GM12892 (cell line): Measurements from ENCODE around the gene FBLN5.
A peak's percentile ranks its signal among the peaks of the same experiment; 100 is the strongest.
"Not testable (repeated sequence)": the region's sequence is repeated elsewhere in the genome, so short reads cannot be mapped to it uniquely, and the experiment has no call there.

Experiments
- DNase-seq: peaks from one replicate; pipeline ENCODE4 v3.0.0; 2011; ENCODE audit not compliant: insufficient read length
- FAIRE-seq: peaks from 2 replicates; lab custom pipeline; 2011; peaks lifted over from hg19 to GRCh38; lab: Jason Lieb, UNC
- POLR2A ChIP-seq: IDR thresholded peaks from 2 replicates; pipeline ENCODE4 v1.6.1; 2011; ENCODE audit warnings: low read depth, low read length, control low read depth
- POLR2AphosphoS5 ChIP-seq: IDR thresholded peaks from 2 replicates; pipeline ENCODE4 v1.6.1; 2011; ENCODE audit warnings: low read depth, low read length, control low read depth
- TAF1 ChIP-seq: IDR thresholded peaks from 2 replicates; pipeline ENCODE4 v1.6.1; 2011; ENCODE audit warnings: low read depth, mild to moderate bottlenecking, control low read depth, low read length, borderline replicate concordance

FBLN5 gene

DNA sequence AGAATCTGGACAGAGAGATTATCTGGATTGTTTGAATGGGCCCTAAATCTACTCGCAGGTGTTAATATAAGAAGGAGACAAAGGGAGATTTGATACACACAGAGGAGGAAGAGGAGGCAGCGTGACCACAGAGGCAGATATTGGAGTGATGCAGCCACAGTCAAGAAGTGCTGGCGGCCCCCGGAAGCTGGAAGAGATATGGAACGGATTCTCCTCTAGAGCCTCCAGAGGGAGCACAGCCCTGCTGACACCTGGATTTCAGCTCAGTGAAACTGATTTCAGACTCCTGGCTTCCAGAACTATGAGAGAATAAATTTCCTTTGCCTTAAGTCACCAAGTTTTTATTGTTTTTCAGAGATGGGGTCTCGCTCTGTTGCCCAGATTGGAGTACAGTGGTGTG is 71.0 kb downstream of the FBLN5 start:
- no peak for TF ChIP-seq POLR2AphosphoS5
- no peak for TF ChIP-seq POLR2A
- no peak for TF ChIP-seq TAF1
- FAIRE-seq = no peak
- no peak for DNase-seq

DNA sequence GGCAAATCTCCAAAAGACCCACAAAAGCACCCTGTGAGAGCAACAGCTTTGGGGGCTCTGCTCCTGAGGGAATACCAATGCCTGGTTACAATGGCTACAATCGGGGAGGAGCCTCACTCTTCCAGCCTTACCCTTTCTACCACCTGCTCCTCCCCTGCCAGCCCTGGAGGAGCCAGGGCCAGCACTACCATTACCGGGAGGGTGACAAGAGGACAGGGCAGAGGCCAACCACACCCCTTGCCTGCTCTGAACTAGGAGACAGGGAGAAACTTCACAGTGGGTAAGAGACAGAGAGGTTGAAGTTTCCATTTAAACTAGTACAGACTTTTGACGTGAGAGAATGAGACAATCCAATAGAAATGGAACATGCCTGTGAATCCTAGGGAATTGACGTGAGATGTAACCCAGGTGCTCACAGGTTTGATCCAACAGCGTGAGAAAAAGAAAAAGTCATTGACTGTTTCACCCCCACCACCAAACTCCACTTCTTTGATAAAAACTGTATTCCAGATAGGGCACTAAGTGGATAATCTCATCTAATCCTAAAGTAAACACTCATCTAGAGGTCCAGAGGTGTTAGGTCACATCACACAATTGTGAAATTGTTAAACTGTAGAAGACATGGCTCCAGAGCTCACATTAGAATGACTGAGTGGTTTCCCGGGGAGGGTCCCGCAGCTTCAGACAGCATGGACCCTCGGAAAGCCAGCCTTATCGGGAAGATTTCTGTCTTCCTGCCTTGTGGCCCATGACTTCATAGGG is 71.8 kb downstream of the FBLN5 start:
- TF ChIP-seq POLR2A = no peak
- no peak for DNase-seq
- no peak for FAIRE-seq

DNA sequence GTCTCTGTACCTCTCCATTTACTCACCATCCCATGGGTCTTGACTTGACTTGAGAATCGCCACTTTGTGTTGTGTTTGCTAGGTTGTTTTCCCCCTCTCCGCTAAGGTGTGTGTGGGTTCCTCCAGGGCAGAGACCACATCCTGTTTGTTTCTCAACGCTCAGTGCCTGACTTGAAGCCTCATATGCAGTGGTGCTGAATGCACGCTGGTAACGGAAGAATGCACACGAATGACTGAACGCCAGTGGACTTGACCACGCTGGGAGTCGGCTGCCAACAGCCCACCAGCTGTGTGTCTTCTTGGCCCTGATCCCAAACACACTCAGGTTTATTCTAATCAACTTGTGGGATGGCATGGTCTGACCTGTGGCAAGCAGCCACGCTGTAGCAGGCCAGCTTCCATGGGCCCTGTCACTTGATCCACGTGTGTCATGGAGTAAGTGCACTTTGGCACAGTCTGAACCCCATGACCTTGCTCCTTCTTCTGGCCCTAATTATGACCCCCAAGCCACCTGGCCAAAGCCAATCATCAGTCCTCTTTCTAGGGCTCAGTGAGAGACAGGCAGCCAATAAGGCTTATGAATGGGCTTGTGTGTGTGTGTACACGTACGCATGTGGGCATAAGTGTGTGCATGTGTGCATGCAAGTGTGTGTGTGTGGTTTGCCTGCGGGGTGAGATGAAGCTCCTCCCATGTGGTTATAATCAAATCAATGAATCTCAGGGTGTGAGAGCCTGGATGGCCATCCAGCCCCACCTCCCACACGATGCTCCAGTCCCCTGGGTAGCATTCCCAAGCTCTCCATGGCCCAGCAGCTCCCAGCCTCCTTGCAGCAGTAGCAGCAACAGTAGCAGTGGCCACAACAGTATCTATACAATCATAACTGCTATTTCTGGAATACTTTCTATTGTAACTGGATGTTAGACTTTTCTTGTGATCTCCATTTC is 73.8 kb downstream of the FBLN5 start:
- peak; percentile 88 for FAIRE-seq
- DNase-seq = peak; percentile 46
- TF ChIP-seq TAF1 = no peak
- TF ChIP-seq POLR2A = no peak
- TF ChIP-seq POLR2AphosphoS5 = no peak

GRCh38 chr14:91872517-91873470 is 74.7 kb downstream of the FBLN5 start:
- TF ChIP-seq TAF1 = no peak
- TF ChIP-seq POLR2AphosphoS5 = no peak
- no peak for TF ChIP-seq POLR2A
- DNase-seq = no peak
- no peak for FAIRE-seq

DNA sequence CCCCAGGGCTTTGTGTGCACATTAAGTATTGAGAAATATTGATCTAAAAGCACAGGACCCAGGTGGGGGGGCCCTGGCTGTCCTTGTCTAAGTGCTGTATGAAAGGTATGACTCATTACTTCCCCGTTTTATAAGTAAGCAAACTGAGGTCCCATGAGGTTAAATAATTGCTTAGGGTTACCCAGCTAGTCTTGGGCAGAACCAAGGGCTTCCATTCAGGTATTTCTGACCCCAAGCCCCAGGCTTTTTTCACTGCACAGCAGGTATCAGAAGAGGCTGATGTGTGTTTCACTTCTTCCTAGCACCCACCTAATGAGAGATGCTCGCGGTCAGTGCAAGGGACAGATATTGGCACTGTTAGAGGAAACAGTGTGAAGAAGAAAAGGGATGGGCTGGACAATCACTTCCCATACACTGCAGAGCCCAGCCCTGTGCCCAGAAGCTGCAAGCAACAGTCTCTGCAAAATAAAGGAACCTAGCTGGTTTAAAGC is 75.4 kb downstream of the FBLN5 start:
- DNase-seq = no peak
- no peak for FAIRE-seq
- TF ChIP-seq POLR2A = no peak
- no peak for TF ChIP-seq POLR2AphosphoS5
- TF ChIP-seq TAF1 = no peak

DNA sequence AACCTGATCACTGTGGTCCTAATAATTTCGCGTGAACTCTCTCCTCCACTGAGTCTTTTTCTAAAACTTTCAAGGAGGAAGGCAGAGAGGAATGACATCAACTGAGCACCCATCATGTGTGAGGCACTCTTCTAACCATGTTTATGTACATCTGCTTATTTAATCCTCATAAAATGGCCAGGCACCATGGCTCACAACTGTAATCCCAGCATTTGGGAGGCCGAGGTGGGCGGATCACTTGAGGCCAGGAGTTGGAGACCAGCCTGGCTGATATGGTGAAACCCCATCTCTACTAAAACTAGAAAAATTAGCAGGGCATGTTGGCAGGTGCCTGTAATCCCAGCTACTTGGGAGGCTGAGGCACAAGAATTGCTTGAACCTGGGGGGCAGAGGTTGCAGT is 76.1 kb downstream of the FBLN5 start:
- not testable (repeated sequence) for DNase-seq, FAIRE-seq

DNA sequence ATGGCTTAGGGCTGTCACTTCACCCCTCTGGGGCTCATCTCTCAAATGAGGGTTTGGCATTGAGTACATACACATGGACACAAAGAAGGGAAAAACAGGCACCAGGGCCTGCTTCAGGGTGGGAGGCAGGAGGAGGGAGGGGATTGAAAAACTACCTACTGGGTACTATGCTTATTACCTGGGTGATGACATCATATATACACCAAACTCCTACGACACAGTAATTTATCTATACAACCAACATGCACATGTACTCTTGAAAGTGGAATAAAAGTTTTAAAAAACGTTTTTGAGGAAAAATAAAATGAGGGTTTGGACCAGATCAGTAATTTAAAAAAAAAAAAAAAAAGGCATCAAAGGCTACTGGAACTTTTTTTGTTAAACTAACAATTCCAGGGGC is 76.6 kb downstream of the FBLN5 start:
- TF ChIP-seq POLR2AphosphoS5 (no peak), POLR2A (no peak), TAF1 (no peak)
- no peak for FAIRE-seq
- no peak for DNase-seq

DNA sequence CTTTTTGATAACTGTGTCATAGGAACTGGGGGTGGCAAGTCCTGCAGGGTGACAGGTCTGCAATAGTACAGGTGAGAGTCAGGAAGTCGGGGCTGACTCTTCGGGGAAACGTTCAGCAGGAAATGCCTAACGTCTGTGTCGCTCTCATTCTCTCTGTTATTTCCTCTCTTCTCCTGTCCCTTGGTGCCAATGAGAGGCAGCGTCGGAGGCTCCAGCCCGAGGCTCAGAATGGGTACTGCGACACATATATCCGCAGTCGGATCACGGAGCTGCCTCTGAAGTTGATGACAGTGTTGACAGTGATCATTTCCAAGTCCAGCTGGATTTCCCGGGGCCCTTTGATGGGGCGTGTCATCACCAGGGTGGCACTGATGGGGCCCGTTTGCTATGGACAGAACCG is 77.5 kb downstream of the FBLN5 start:
- DNase-seq = no peak
- no peak for TF ChIP-seq POLR2AphosphoS5
- TF ChIP-seq POLR2A = no peak
- no peak for TF ChIP-seq TAF1
- no peak for FAIRE-seq

DNA sequence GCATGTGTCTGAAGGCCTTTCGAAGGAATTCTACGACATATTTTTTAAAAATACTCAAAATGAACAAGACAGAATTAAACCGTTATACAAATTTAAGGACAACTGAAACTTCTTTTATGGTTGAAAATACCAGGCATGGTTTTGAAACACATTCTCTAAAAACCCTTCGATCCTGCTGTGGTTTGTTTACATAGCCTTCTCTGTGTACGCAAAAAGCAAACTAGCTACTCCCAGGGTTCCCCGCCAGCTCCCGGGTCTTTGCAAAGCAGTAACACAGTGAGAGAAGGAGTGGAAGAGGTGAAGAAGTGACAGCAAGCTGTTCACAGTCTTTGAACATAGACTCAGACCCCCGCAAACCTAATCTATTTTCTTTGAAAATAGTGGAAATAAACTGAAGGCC is 77.9 kb downstream of the FBLN5 start:
- TF ChIP-seq POLR2AphosphoS5 = no peak
- no peak for TF ChIP-seq TAF1
- no peak for TF ChIP-seq POLR2A
- DNase-seq = no peak
- FAIRE-seq = no peak

DNA sequence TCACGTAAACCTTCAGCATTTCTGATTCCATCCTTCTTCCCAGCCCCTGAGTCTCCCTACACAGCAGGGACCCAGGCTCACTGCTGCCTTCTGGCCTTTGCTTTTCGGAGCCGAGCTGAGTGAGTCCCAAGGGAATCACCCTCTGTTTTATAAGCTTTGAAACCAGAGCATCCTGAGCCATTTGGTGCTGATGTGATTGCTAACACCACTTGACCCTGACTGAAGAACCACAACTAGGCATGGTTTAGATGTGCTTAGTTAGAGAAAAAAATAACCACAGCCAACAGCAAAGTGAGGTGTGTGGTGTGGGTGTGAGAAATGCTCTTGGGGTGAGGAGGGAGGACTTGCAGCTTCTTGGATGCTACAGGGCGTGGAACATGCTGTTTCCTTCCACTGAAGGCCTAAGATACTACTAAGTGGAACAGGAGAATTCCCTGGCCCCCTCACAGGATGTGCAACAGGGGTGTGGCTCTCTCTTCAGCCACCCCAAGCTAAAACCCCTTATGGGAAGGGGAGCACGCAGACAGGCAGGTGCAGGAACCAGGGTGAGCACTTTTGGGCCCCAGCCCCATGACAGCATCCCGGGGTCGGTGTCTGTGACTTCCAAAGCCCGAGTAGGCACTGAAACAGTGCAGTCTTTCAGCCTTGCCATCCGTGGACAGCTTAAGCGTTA is 80.0 kb downstream of the FBLN5 start, which contains the start of gene TC2N:
TSS of gene TC2N (minus strand) at position 221 of the 673 bp plus-strand sequence. CDS start 53,767 bp downstream, outside the sequence.
- FAIRE-seq (no peak), DNase-seq (no peak)
- TF ChIP-seq POLR2A = no peak
- TF ChIP-seq TAF1 = no peak
- no peak for TF ChIP-seq POLR2AphosphoS5
